GM12864 (cell line): ENCODE data around the gene PTOV1.
"Not testable (repeated sequence)": the region's sequence is repeated elsewhere in the genome, so short reads cannot be mapped to it uniquely, and the experiment has no call there.

ENCODE experiments used
- DNase-seq: peaks from one replicate; pipeline ENCODE4 v3.0.0-alpha.2; 2011; ENCODE audit warnings: low read depth
- H3K4me3 ChIP-seq: 2 replicates; pipeline ENCODE4 v1.5.1; 2011; ENCODE audit warnings: mild to moderate bottlenecking, low read depth, low read length, control low read depth
- TF ChIP-seq, protein P1 (sequence below): IDR thresholded peaks from 2 replicates; pipeline ENCODE4 v1.5.1; 2011; ENCODE audit warnings: low read depth, mild to moderate bottlenecking, moderate library complexity, low read length, control low read depth, inconsistent platforms; ENCODE audit errors: missing control alignments

The PTOV1 gene

DNA sequence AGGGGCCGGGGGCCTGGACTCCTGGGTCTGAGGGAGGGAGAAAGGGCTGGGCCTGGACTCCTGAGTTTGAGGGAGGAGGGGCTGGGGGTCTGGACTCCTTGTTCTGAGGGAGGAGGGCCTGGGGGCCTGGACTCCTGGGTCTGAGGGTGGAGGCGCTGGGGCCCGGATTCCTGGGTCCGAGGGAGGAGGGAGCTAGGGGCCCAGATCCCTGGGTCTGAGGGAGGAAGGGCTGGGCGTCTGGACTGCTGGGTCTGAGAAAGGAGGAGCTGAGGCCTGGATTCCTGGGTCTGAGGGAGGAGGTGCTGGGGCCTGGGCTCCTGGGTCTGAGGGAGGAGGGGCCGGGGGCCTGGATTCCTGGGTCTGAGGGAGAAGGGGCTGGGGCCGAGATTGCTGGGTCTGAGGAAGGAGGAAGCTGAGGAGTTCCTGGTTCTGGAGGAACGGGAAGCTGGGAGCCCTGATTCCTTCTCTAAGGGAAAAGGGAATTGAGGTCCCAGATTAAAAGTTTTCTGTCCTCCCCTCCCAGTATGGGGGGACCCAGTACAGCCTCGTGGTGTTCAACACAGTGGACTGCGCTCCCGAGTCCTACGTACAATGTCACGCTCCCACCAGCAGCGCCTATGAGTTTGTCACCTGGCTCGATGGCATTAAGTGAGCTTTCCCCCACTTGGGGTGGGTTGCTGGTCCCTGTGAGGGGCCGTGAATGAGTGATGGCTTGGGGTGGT is 32.1 kb upstream of the PTOV1 start:
- TF ChIP-seq, protein P1, sequence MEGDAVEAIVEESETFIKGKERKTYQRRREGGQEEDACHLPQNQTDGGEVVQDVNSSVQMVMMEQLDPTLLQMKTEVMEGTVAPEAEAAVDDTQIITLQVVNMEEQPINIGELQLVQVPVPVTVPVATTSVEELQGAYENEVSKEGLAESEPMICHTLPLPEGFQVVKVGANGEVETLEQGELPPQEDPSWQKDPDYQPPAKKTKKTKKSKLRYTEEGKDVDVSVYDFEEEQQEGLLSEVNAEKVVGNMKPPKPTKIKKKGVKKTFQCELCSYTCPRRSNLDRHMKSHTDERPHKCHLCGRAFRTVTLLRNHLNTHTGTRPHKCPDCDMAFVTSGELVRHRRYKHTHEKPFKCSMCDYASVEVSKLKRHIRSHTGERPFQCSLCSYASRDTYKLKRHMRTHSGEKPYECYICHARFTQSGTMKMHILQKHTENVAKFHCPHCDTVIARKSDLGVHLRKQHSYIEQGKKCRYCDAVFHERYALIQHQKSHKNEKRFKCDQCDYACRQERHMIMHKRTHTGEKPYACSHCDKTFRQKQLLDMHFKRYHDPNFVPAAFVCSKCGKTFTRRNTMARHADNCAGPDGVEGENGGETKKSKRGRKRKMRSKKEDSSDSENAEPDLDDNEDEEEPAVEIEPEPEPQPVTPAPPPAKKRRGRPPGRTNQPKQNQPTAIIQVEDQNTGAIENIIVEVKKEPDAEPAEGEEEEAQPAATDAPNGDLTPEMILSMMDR: no peak
- H3K4me3 ChIP-seq: peak overlapping the region; percentile 85
- no peak for DNase-seq

DNA sequence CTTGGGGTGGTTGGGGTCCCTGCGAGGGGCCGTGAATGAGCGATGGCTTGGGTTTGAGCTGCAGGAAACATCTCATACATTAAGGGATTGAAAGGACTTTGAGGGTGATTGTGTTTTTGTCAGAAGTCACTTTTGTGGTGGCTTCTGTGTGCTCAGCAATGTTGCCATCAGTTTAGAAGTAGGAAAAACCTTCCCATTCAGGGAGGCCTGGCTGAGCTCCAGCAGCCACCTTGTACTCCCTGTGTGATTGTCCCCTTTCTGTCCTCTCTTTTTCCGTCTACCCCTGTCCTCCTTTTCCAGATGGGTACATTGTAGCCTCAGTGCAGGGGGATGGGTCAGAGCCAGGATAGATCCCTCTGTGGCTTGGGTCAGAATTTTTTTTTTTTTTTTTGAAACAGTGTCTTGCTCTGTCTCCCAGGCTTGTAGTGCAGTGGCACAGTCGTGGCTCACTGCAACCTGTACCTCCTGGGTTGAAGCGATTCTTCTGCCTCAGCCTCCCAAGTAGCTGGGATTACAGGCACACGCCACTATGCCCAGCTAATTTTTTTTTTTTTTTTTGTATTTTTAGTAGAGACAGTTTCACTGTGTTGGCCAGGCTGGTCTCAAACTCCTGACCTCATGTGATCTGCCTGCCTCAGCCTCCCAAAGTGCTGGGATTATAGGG is 31.4 kb upstream of the PTOV1 start:
- peak overlapping the region; percentile 85 for H3K4me3 ChIP-seq
- not testable (repeated sequence) for DNase-seq

DNA sequence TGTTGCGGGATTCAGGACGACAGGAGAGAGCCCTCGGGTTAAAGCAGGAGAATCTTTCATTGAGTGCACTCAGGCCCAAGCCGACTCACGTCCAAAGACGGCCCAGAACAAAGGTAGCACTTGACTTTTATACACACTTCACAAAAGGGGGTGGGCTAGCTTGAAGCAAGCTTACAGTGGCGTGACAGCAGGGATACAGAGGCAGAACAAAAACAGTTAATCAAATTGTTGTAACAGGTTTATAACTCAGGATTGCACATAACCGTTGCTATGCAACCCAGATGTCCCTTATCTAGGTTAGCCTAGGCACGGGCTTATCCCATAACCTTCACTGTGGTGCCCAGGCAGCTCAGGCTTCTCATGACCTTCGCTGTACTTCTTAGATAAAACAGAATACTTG is 30.8 kb upstream of the PTOV1 start:
- DNase-seq: no peak
- TF ChIP-seq, protein P1: no peak
- no peak overlapping the region for H3K4me3 ChIP-seq

DNA sequence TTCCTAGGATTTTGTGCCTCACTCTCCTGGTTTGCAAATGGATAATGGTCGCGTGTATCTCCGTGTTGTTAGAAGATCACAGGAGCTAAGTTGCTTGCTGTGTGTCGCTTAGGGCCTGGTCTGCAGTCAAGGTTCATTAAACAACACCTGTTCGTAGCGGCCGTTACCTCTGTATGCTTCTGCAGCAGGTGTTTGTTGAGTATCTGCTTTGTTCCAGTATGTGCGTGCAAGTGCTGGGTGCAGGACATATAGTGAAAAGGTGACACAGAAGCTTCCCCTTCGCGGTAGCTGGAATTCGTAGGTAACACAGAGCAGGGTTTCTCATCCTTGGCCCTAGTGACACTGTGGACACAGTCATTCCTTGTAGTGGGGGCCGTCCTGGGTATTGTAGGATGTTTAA is 27.5 kb upstream of the PTOV1 start:
- TF ChIP-seq, protein P1: no peak
- no peak for DNase-seq
- H3K4me3 ChIP-seq: no peak overlapping the region

DNA sequence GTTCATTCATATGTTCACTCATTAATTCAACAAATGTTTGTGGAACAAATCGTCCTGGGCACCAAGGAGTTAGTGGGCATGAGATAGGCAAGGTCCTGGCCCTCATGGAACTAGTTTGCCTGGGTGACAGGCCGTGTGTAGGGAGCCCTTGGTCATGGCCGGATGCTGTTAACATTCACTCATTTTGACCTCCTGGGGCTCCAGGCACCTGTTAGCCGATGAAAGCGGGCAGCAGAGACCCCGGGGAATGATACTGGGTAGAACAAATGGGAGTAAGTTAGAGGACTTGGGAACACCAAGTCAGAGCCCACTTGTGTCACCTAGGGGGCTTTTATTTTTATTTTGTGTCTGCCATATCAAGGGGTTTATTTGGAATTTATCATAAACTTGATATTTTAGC is 26.3 kb upstream of the PTOV1 start:
- TF ChIP-seq, protein P1: no peak
- DNase-seq: no peak
- H3K4me3 ChIP-seq: no peak overlapping the region

DNA sequence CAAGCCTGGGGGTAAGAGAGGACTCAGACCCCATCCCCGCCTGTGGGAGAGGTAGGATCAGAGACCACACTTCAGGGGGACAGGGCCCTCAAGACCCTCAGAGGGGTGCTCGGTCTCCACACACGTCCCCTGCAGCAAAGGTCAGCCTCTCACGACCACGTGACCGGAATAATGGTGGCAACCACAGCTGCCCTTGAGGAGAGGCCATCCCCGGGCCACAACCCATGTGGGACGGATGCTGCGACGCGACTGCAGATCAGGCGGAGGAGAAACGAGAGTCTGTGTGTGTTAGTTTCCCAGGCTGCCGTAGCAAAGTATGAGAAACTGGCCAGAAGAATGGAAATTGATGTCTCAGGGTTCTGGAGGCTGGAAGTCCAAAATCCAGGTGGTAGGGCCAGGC is 23.9 kb upstream of the PTOV1 start:
- TF ChIP-seq, protein P1: no peak
- DNase-seq: no peak
- H3K4me3 ChIP-seq: no peak overlapping the region

DNA sequence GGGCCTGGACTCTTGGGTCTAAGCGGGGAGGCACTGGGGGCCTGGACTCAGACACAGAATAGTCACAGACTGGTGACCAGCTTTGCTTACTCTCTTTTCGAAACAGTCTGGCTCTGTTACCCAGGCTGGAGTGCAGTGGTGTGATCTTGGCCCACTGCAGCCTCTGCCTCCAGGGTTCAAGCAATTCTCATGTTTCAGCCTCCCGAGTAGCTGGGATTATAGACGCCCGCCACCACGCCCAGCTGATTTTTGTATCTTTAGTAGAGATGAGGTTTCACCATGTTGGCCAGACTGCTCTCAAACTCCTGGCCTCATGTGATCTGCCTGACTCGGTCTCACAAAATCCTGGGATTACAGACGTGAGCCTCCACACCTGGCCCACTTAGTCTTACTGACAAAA is 21.8 kb upstream of the PTOV1 start:
- DNase-seq: no peak
- TF ChIP-seq, protein P1: no peak
- H3K4me3 ChIP-seq: no peak overlapping the region
